H9 (cell line): Measurements from ENCODE around the gene AATK. TPM values are rescaled to one million over a fixed set of nuclear protein-coding genes. Genes with fewer than 3 reads are reported as not detected.

Experiments used
- DNase-seq: peaks from one replicate; pipeline ENCODE4 v3.0.0-alpha.2; 2017
- H2AFZ ChIP-seq: one replicate; pipeline ENCODE4 v1.6.1; 2013; ENCODE audit warnings: mild to moderate bottlenecking, low read length, control low read depth, moderate library complexity
- H2AK5ac ChIP-seq: 2 replicates; pipeline ENCODE4 v1.6.1; 2013; ENCODE audit warnings: low read length, control low read depth, mixed read lengths; ENCODE audit not compliant: insufficient read length
- H2BK120ac ChIP-seq: one replicate; pipeline ENCODE4 v1.6.1; 2013; ENCODE audit warnings: low read depth, mild to moderate bottlenecking, low read length, control low read depth, inconsistent platforms; ENCODE audit not compliant: poor library complexity, severe bottlenecking
- H2BK12ac ChIP-seq: 2 replicates; pipeline ENCODE4 v1.6.1; 2013; ENCODE audit warnings: low read length, control low read depth, mixed read lengths, low read depth; ENCODE audit not compliant: insufficient read length
- H2BK15ac ChIP-seq: 2 replicates; pipeline ENCODE4 v1.6.1; 2013; ENCODE audit warnings: low read depth, low read length, control low read depth
- H2BK20ac ChIP-seq: one replicate; pipeline ENCODE4 v1.6.1; 2013; ENCODE audit warnings: low read depth, mild to moderate bottlenecking, low read length, control low read depth, inconsistent platforms; ENCODE audit not compliant: poor library complexity, severe bottlenecking
- H2BK5ac ChIP-seq: 2 replicates; pipeline ENCODE4 v1.6.1; 2013; ENCODE audit warnings: low read length, control low read depth, mixed read lengths; ENCODE audit not compliant: insufficient read length
- H3K14ac ChIP-seq: 2 replicates; pipeline ENCODE4 v1.6.1; 2013; ENCODE audit warnings: low read length, control low read depth; ENCODE audit not compliant: insufficient read depth
- H3K18ac ChIP-seq: 2 replicates; pipeline ENCODE4 v1.6.1; 2013; ENCODE audit warnings: low read depth, mild to moderate bottlenecking, mixed read lengths, low read length, control low read depth; ENCODE audit not compliant: insufficient read length
- H3K23ac ChIP-seq: 2 replicates; pipeline ENCODE4 v1.6.1; 2013; ENCODE audit warnings: low read length, control low read depth, mixed read lengths, low read depth; ENCODE audit not compliant: insufficient read length
- H3K23me2 ChIP-seq: 2 replicates; pipeline ENCODE4 v1.6.1; 2013; ENCODE audit warnings: low read depth, mild to moderate bottlenecking, mixed read lengths, low read length, control low read depth; ENCODE audit not compliant: insufficient read length, poor library complexity, severe bottlenecking
- H3K27ac ChIP-seq: 2 replicates; pipeline ENCODE4 v1.5.1; 2013; ENCODE audit warnings: low read length, control low read depth, mixed read lengths, low read depth; ENCODE audit not compliant: insufficient read length
- H3K27me3 ChIP-seq: 2 replicates; pipeline ENCODE4 v1.6.1; 2013; ENCODE audit warnings: low read length, control low read depth, inconsistent platforms; ENCODE audit not compliant: insufficient read depth
- H3K4ac ChIP-seq: 2 replicates; pipeline ENCODE4 v1.6.1; 2013; ENCODE audit warnings: low read depth, mild to moderate bottlenecking, control low read depth, inconsistent platforms, low read length, moderate library complexity
- H3K4me1 ChIP-seq: 2 replicates; pipeline ENCODE4 v1.6.1; 2013; ENCODE audit warnings: low read length, control low read depth, inconsistent platforms; ENCODE audit not compliant: insufficient read depth
- H3K4me2 ChIP-seq: 2 replicates; pipeline ENCODE4 v1.6.1; 2013; ENCODE audit warnings: low read length, control low read depth, mixed read lengths; ENCODE audit not compliant: insufficient read length, insufficient read depth
- H3K56ac ChIP-seq: 2 replicates; pipeline ENCODE4 v1.6.1; 2013; ENCODE audit warnings: low read depth, mild to moderate bottlenecking, mixed read lengths, low read length, control low read depth; ENCODE audit not compliant: insufficient read length
- H3K79me1 ChIP-seq: 2 replicates; pipeline ENCODE4 v1.6.1; 2013; ENCODE audit warnings: low read depth, mild to moderate bottlenecking, moderate library complexity, low read length, control low read depth, inconsistent platforms; ENCODE audit not compliant: insufficient read depth, poor library complexity, severe bottlenecking
- H3K79me2 ChIP-seq: 2 replicates; pipeline ENCODE4 v1.6.1; 2013; ENCODE audit warnings: low read length, control low read depth, inconsistent platforms; ENCODE audit not compliant: insufficient read depth
- H3K9ac ChIP-seq: 2 replicates; pipeline ENCODE4 v1.6.1; 2013; ENCODE audit warnings: low read length, control low read depth, mixed read lengths; ENCODE audit not compliant: insufficient read length; ENCODE audit errors: extremely low read depth
- H3K9me3 ChIP-seq: one replicate; pipeline ENCODE4 v1.6.1; 2013; ENCODE audit warnings: low read depth, low read length, inconsistent platforms; ENCODE audit not compliant: control insufficient read depth
- H3T11ph ChIP-seq: one replicate; pipeline ENCODE4 v1.6.1; 2013; ENCODE audit warnings: mild to moderate bottlenecking, low read length, control low read depth, inconsistent platforms
- H4K20me1 ChIP-seq: one replicate; pipeline ENCODE4 v1.6.1; 2013; ENCODE audit not compliant: control insufficient read depth, insufficient read length, insufficient read depth
- H4K5ac ChIP-seq: 2 replicates; pipeline ENCODE4 v1.6.1; 2013; ENCODE audit warnings: low read depth, mild to moderate bottlenecking, mixed read lengths, low read length, control low read depth; ENCODE audit not compliant: insufficient read length
- H4K8ac ChIP-seq: replicated peaks from 2 replicates; pipeline ENCODE4 v1.6.1; 2013; ENCODE audit warnings: low read length, control low read depth, mixed read lengths, low read depth; ENCODE audit not compliant: insufficient read length
- H4K91ac ChIP-seq: 2 replicates; pipeline ENCODE4 v1.6.1; 2013; ENCODE audit warnings: low read depth, mild to moderate bottlenecking, moderate library complexity, mixed read lengths, low read length, control low read depth; ENCODE audit not compliant: insufficient read length
- H3K27ac Mint-ChIP-seq, 3 experiments: 2 replicates in 2 of 3; 3 replicates in 1 of 3; pipeline ENCODE4 v1.8.0; 2020 to 2021; ENCODE audit warnings: mixed read lengths in 3 of 3, mild to moderate bottlenecking in 1 of 3, moderate library complexity in 1 of 3
- H3K27me3 Mint-ChIP-seq: 2 replicates; pipeline ENCODE4 v1.8.0; 2021; ENCODE audit warnings: low read depth, mild to moderate bottlenecking, moderate library complexity, mixed read lengths
- H3K36me3 Mint-ChIP-seq, 3 experiments: 2 replicates in 2 of 3; 3 replicates in 1 of 3; pipeline ENCODE4 v1.8.0; 2020 to 2021; ENCODE audit warnings: low read depth in 3 of 3, mixed read lengths in 3 of 3; ENCODE audit not compliant: insufficient read depth in 1 of 3
- H3K4me1 Mint-ChIP-seq, 2 experiments: 2 replicates each; pipeline ENCODE4 v1.8.0; 2020; ENCODE audit warnings: mixed read lengths in 2 of 2
- H3K4me3 Mint-ChIP-seq, 2 experiments: 2 replicates in 1 of 2; 3 replicates in 1 of 2; pipeline ENCODE4 v1.8.0; 2020 to 2021; ENCODE audit warnings: mild to moderate bottlenecking in 2 of 2, mixed read lengths in 2 of 2, moderate library complexity in 1 of 2
- H3K9me3 Mint-ChIP-seq, 2 experiments: 2 replicates in 1 of 2; 3 replicates in 1 of 2; pipeline ENCODE4 v1.8.0; 2020; ENCODE audit warnings: mild to moderate bottlenecking in 2 of 2, mixed read lengths in 2 of 2, moderate library complexity in 1 of 2
- CTCF ChIP-seq: fragments of 200-600 bp; sonication (generic); conservative IDR thresholded peaks from 3 replicates; pipeline ENCODE4 v1.8.0; 2021; ENCODE audit warnings: antibody characterized with exemption, mild to moderate bottlenecking
- WGBS: extraction: QIAGEN DNeasy Blood & Tissue Kit; methylation state at CpG from one replicate; pipeline ENCODE4 v1.1.7; 2013; ENCODE audit warnings: missing lambda C conversion rate, low lambda C conversion rate, mixed read lengths; ENCODE audit not compliant: insufficient read length; ENCODE audit errors: extremely low coverage; 5-methylcytosine and 5-hydroxymethylcytosine counted together
- total RNA-seq: library from RNA; stranded (reverse); gene quantifications from 2 replicates; pipeline ENCODE4 v1.2.1, GENCODE V29; 2021

Gene AATK
- total RNA-seq, 1 experiment from 2014 or later = 2.4 TPM

GRCh38 chr17:81076141-81076679 is 89.8 kb downstream of the AATK start:
- Histone ChIP-seq H2BK20ac (no peak overlapping the region), H2AFZ (no peak overlapping the region), H3K4ac (no peak overlapping the region), H4K91ac (no peak overlapping the region), H3K9me3 (no peaks in the 10 kb centered on the region), H3K14ac (no peak overlapping the region), H4K20me1 (peaks cover 5% of the 10 kb centered on the region), H3K18ac (no peak overlapping the region), H3K27ac (no peak overlapping the region), H2BK120ac (no peak overlapping the region), H3K4me2 (no peak overlapping the region), H4K5ac (no peak overlapping the region), H3K56ac (no peak overlapping the region), H2BK15ac (no peak overlapping the region), H3K23me2 (no peaks in the 10 kb centered on the region), H2BK12ac (no peak overlapping the region), H3K9ac (no peak overlapping the region), H4K8ac (no peak overlapping the region), H3K27me3 (no peaks in the 10 kb centered on the region), H3K4me1 (no peaks in the 10 kb centered on the region), H3T11ph (no peak overlapping the region), H3K23ac (no peak overlapping the region), H2BK5ac (no peak overlapping the region), H2AK5ac (no peak overlapping the region), H3K79me1 (no peaks in the 10 kb centered on the region), H3K79me2 (no peaks in the 10 kb centered on the region)
- Mint-ChIP-seq H3K27ac (peak overlapping the region in 1 of 3 experiments; percentile 55; a peak in 1 of 7 replicates), H3K4me3 (no peak overlapping the region), H3K4me1 (peaks cover 16 to 32% of the 10 kb centered on the region in 2 experiments), H3K9me3 (no peaks in the 10 kb centered on the region), H3K27me3 (no peaks in the 10 kb centered on the region), H3K36me3 (no peaks in the 10 kb centered on the region; a peak in 2 of 7 replicates)
- no peak for TF ChIP-seq CTCF
- WGBS = no CpG with 5 or more reads among the region's 14 CpGs
- no peak for DNase-seq
